DND-41 (cell line): Measurements from ENCODE around the gene MPP1.

Experiments used
- CTCF ChIP-seq: IDR thresholded peaks from 2 replicates; pipeline ENCODE4 v1.5.1; 2012; ENCODE audit warnings: borderline replicate concordance, low read length, moderate library complexity, mild to moderate bottlenecking; ENCODE audit not compliant: poor library complexity, severe bottlenecking; ENCODE audit errors: extremely low read depth
- EZH2 ChIP-seq: IDR thresholded peaks from 3 replicates; pipeline ENCODE4 v1.6.1; 2012; ENCODE audit warnings: borderline replicate concordance, low read depth, mild to moderate bottlenecking, moderate library complexity, low read length, inconsistent platforms; ENCODE audit not compliant: severe bottlenecking

DNA sequence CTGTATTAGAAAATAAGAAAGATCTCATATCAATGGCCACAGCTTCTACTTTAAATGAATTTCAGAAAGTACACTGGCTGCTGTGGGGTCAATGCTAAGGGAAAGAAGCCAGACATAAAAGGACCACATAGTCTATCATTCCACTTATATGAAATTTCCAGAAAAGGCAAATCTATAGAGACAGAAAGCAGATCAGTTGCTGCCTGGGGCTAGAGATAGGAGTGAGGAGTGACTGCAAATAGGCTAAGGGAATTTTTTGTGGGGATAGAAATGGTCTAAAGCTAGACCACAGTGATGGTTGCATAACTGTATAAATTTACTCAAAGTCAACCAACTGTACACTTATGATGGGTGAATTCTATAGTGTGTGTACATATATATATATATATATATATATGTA, 62.7 kb downstream of the MPP1 start:
- TF ChIP-seq CTCF (no peak), EZH2 (no peak)
